Hepatocyte (in vitro differentiated cells): Measurements from ENCODE around the gene PARN.

Experiments
- CTCF ChIP-seq: fragments of 200-600 bp; sonication (generic); IDR thresholded peaks from 2 replicates; pipeline ENCODE4 v1.5.1; 2016; ENCODE audit warnings: antibody characterized with exemption, mild to moderate bottlenecking; ENCODE audit not compliant: poor library complexity
- EZH2 ChIP-seq: fragments of 200-600 bp; sonication (generic); IDR thresholded peaks from 2 replicates; pipeline ENCODE4 v1.6.1; 2016; ENCODE audit warnings: antibody characterized with exemption, mild to moderate bottlenecking, borderline replicate concordance

GRCh38 chr16:14472357-14472756, 157.7 kb downstream of the PARN start:
- TF ChIP-seq CTCF (no peak), EZH2 (no peak)
